Kidney (tissue), 14 donors: ENCODE data around the gene EXPH5. TPM values are rescaled to one million over a fixed set of nuclear protein-coding genes. Genes with fewer than 3 reads are reported as not detected.

ENCODE experiments used
- DNase-seq, 5 donors: peaks; one replicate each; pipeline ENCODE4 v3.0.0-alpha.2; 2013 to 2020
- FAIRE-seq: peaks from 2 replicates; lab custom pipeline; 2012; peaks lifted over from hg19 to GRCh38; lab: Jason Lieb, UNC
- H3K27ac ChIP-seq, 2 donors: one replicate each; pipeline ENCODE4 v1.7.0; 2013; ENCODE audit warnings: low read depth in 2 of 2, low read length in 2 of 2, inconsistent platforms in 1 of 2
- H3K27me3 ChIP-seq: one replicate; pipeline ENCODE4 v1.7.1; 2013; ENCODE audit warnings: low read length, inconsistent platforms; ENCODE audit not compliant: control insufficient read depth, insufficient read depth
- H3K36me3 ChIP-seq, 3 donors: one replicate each; pipeline versions ENCODE4 v1.7.0 to v1.7.1; 2013; ENCODE audit warnings: low read length in 3 of 3, control low read depth in 1 of 3, inconsistent platforms in 1 of 3; ENCODE audit not compliant: insufficient read depth in 3 of 3, control insufficient read depth in 2 of 3
- H3K4me1 ChIP-seq, 3 donors: one replicate each; pipeline versions ENCODE4 v1.7.0 to v1.7.1; 2013; ENCODE audit warnings: low read length in 3 of 3, inconsistent platforms in 1 of 3, low read depth in 1 of 3; ENCODE audit not compliant: control insufficient read depth in 2 of 3, insufficient read depth in 2 of 3
- H3K4me3 ChIP-seq, 3 donors: one replicate each; pipeline versions ENCODE4 v1.7.0 to v1.8.1; 2013; ENCODE audit warnings: low read length in 3 of 3, control low read depth in 1 of 3, inconsistent platforms in 1 of 3
- H3K9ac ChIP-seq, 3 donors: one replicate each; pipeline versions ENCODE4 v1.7.0 to v1.7.1; 2013; ENCODE audit warnings: low read length in 3 of 3, control low read depth in 1 of 3, inconsistent platforms in 1 of 3
- H3K9me3 ChIP-seq, 3 donors: one replicate each; pipeline versions ENCODE4 v1.7.0 to v1.7.1; 2013; ENCODE audit warnings: low read length in 3 of 3, control low read depth in 1 of 3, inconsistent platforms in 1 of 3; ENCODE audit not compliant: control insufficient read depth in 2 of 3, insufficient read depth in 1 of 3
- CTCF ChIP-seq: IDR thresholded peaks from 3 replicates; pipeline ENCODE4 v1.5.1; 2012; ENCODE audit warnings: mild to moderate bottlenecking, moderate library complexity, borderline replicate concordance; ENCODE audit not compliant: insufficient read depth; ENCODE audit errors: extremely low read depth
- intact Hi-C: fragments of 100-400 bp; cut with DNase I; formaldehyde crosslinking; loops from one replicate; pipeline ENCODE4 v1.11.1; 2022
- polyA plus RNA-seq: library from polyadenylated mRNA; stranded (reverse); fragments of 350-450 nt; fragmentation: Illumina TruSeq; extraction: RNeasy Lipid Tissue Mini Kit (QIAGEN cat#74804); gene quantifications from one replicate; pipeline ENCODE4 v1.2.3, GENCODE V29; 2014; ENCODE audit warnings: low read depth, low replicate concordance; ENCODE audit not compliant: insufficient read depth
- total RNA-seq: library from RNA; stranded (reverse); fragmentation: NEBNext Ultra II Directional; extraction: Animal tissue kit (Norgen Biotek cat#: 25700); gene quantifications from one replicate; pipeline ENCODE4 v1.2.1, GENCODE V29; 2021
- donor health status: control.
- donor health status: control.
- donor health status: control.
- donor health status: control.
- donor health status: control.
- donor health status: DM: yes; HTN: yes; CAD: no.
- donor health status: Normal renal cell carcinoma (clear cell type).

The EXPH5 gene
- total and polyA plus RNA-seq, 2 donors from 2014 or later: 2.2 to 9.5 TPM

DNA sequence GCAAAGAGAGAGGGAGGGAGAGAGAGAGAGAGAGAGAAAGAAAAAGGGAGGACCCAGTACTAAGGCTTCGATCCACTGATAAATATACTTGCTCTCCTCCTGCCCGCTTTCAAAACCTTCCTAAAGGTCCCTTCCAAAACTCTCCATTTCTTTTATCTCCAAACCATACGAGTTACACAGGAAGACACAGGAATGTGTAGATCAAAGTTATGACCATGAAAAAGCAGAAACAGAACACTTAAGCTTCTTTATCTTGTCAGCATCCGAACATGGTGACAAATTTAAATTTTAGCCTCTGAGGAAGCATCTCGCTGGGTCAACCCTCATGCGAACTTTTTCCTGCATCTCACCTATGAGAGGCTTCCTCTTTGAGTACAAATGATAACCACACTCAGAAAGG is 66.2 kb downstream of the EXPH5 start:
- no peak for TF ChIP-seq CTCF
- intact Hi-C loops: no loop called here
- Histone ChIP-seq H3K4me3 (no peak overlapping the region), H3K4me1 (no peaks in the 10 kb centered on the region), H3K9ac (no peak overlapping the region), H3K27me3 (no peaks in the 10 kb centered on the region), H3K27ac (no peak overlapping the region), H3K9me3 (no peaks in the 10 kb centered on the region), H3K36me3 (no peaks in the 10 kb centered on the region)
- no peak for FAIRE-seq
- DNase-seq: no peak

DNA sequence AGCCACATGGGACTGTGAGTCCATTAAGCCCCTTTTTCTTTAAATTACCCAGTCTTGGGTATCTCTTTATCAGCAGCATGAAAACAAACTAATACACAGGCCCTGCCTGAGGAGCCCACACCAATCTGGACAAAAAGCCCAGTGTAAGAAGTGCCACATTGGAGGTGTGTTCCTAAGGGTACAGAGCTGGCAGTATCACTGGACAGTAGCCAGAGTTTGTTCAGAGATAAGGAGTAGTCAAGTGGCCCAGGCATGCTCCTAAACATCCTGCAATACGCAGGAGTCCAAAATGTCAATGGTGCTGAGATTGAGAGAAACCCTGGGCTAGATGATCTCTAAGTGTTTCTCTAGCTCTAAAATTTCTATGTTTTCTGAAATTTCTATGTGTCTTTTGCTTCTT is 68.4 kb downstream of the EXPH5 start:
- intact Hi-C loops: no loop called here
- DNase-seq (no peak), FAIRE-seq (no peak)
- Histone ChIP-seq H3K4me1 (no peaks in the 10 kb centered on the region), H3K9me3 (no peaks in the 10 kb centered on the region), H3K36me3 (no peaks in the 10 kb centered on the region), H3K27ac (no peak overlapping the region), H3K27me3 (no peaks in the 10 kb centered on the region), H3K9ac (no peak overlapping the region), H3K4me3 (no peak overlapping the region)
- no peak for TF ChIP-seq CTCF

GRCh38 chr11:108524422-108524821 is 69.1 kb downstream of the EXPH5 start:
- Histone ChIP-seq H3K27me3 (no peaks in the 10 kb centered on the region), H3K36me3 (no peaks in the 10 kb centered on the region), H3K9me3 (no peaks in the 10 kb centered on the region), H3K27ac (no peak overlapping the region), H3K4me3 (no peak overlapping the region), H3K4me1 (no peaks in the 10 kb centered on the region), H3K9ac (no peak overlapping the region)
- FAIRE-seq (no peak), DNase-seq (no peak)
- intact Hi-C loops: no loop called here
- TF ChIP-seq CTCF: no peak

- Histone ChIP-seq H3K27me3 (no peaks in the 10 kb centered on the region), H3K27ac (no peak overlapping the region), H3K9ac (no peak overlapping the region), H3K36me3 (no peaks in the 10 kb centered on the region), H3K4me1 (no peaks in the 10 kb centered on the region), H3K9me3 (no peaks in the 10 kb centered on the region), H3K4me3 (no peak overlapping the region)
- DNase-seq: no peak
- intact Hi-C loops: no loop called here
- TF ChIP-seq CTCF: no peak
- no peak for FAIRE-seq
Measured at GRCh38 chr11:108522318-108522717, 71.2 kb downstream of the EXPH5 start.
